HT1080 (cell line): ENCODE data around the gene LEKR1. TPM values are rescaled to one million over a fixed set of nuclear protein-coding genes. Genes with fewer than 3 reads are reported as not detected.
A peak's percentile ranks its signal among the peaks of the same experiment; 100 is the strongest.
"Not testable (repeated sequence)": the region's sequence is repeated elsewhere in the genome, so short reads cannot be mapped to it uniquely, and the experiment has no call there.

Source experiments
- DNase-seq: peaks from one replicate; pipeline ENCODE4 v3.0.0-alpha.2; 2015; ENCODE audit warnings: low read depth
- total RNA-seq: library from RNA; depleted of rRNA; stranded (reverse); fragments of >200 nt; shearing (Covaris generic); gene quantifications from 2 replicates; pipeline ENCODE4 v1.2.3, GENCODE V29; 2014

LEKR1 gene
- total RNA-seq, 1 experiment from 2014 or later = not detected

GRCh38 chr3:156898296-156898880 lies 72.2 kb downstream of the LEKR1 start:
- no peak for DNase-seq

- DNase-seq = no peak
Observed at GRCh38 chr3:156899951-156900350, 73.8 kb downstream of the LEKR1 start.

- no peak for DNase-seq
Observed at GRCh38 chr3:156902916-156903315, 76.8 kb downstream of the LEKR1 start.

- DNase-seq = no peak
Observed at GRCh38 chr3:156906275-156906674, 80.1 kb downstream of the LEKR1 start.

- no peak for DNase-seq
Observed at GRCh38 chr3:156908398-156908797, 82.2 kb downstream of the LEKR1 start.

GRCh38 chr3:156910022-156910421 lies 83.9 kb downstream of the LEKR1 start:
- no peak for DNase-seq

- DNase-seq = not testable (repeated sequence)
Observed at GRCh38 chr3:156910831-156911230, 84.7 kb downstream of the LEKR1 start.

GRCh38 chr3:156914300-156914699 lies 88.1 kb downstream of the LEKR1 start:
- DNase-seq = not testable (repeated sequence)

- DNase-seq = no peak
Observed at GRCh38 chr3:156915372-156915771, 89.2 kb downstream of the LEKR1 start.

GRCh38 chr3:156918746-156919145 lies 92.6 kb downstream of the LEKR1 start:
- DNase-seq = peak; percentile 46

- no peak for DNase-seq
Observed at GRCh38 chr3:156919818-156920217, 93.7 kb downstream of the LEKR1 start.

GRCh38 chr3:156920399-156920798 lies 94.2 kb downstream of the LEKR1 start:
- no peak for DNase-seq

- no peak for DNase-seq
Observed at GRCh38 chr3:156923349-156923748, 97.2 kb downstream of the LEKR1 start.

GRCh38 chr3:156938724-156939123 lies 112.6 kb downstream of the LEKR1 start:
- no peak for DNase-seq

- DNase-seq = no peak
Observed at GRCh38 chr3:156939315-156939714, 113.2 kb downstream of the LEKR1 start.

GRCh38 chr3:156941311-156941710 lies 115.2 kb downstream of the LEKR1 start:
- no peak for DNase-seq

GRCh38 chr3:156948402-156949210 lies 122.5 kb downstream of the LEKR1 start:
- DNase-seq = no peak

- DNase-seq = no peak
Observed at GRCh38 chr3:156952011-156952410, 125.9 kb downstream of the LEKR1 start.

- no peak for DNase-seq
Observed at GRCh38 chr3:156957715-156958114, 131.6 kb downstream of the LEKR1 start.

- no peak for DNase-seq
Observed at GRCh38 chr3:156963096-156963495, 136.9 kb downstream of the LEKR1 start.

- no peak for DNase-seq
Observed at GRCh38 chr3:156964577-156964976, 138.4 kb downstream of the LEKR1 start.

GRCh38 chr3:156966349-156966748 lies 140.2 kb downstream of the LEKR1 start:
- not testable (repeated sequence) for DNase-seq

- DNase-seq = no peak
Observed at GRCh38 chr3:156973954-156974353, 147.8 kb downstream of the LEKR1 start.
